GM11168 (cell line): ENCODE measurements around the gene MESP2.

Experiments
- in situ Hi-C: fragments of 300-500 bp; cut with MboI; formaldehyde crosslinking; loops from one replicate; pipeline ENCODE4 v1.12.0; 2022; ENCODE audit warnings: low sequenced_read_pairs; ENCODE audit not compliant: unreplicated experiment

MESP2 gene

GRCh38 chr15:89797678-89798201 is 21.6 kb downstream of the MESP2 start:
- in situ Hi-C loops = no loop called here

- in situ Hi-C loops = no loop called here
Observed at GRCh38 chr15:89799011-89799911, 23.1 kb downstream of the MESP2 start.

- in situ Hi-C loops = no loop called here
Observed at GRCh38 chr15:89799918-89800498, 23.9 kb downstream of the MESP2 start.

GRCh38 chr15:89801471-89802195 is 25.5 kb downstream of the MESP2 start:
- in situ Hi-C loops = no loop called here

- in situ Hi-C loops = no loop called here
Observed at GRCh38 chr15:89802231-89802928, 26.2 kb downstream of the MESP2 start.

GRCh38 chr15:89802986-89803824 is 27.1 kb downstream of the MESP2 start:
- in situ Hi-C loops = no loop called here

- in situ Hi-C loops = no loop called here
Observed at GRCh38 chr15:89803941-89804800, 28.0 kb downstream of the MESP2 start.

GRCh38 chr15:89805241-89806209 is 29.4 kb downstream of the MESP2 start:
- in situ Hi-C loops = no loop called here

GRCh38 chr15:89806210-89806558 is 30.1 kb downstream of the MESP2 start:
- in situ Hi-C loops = no loop called here

- in situ Hi-C loops = no loop called here
Observed at GRCh38 chr15:89806559-89807550, 30.7 kb downstream of the MESP2 start.

GRCh38 chr15:89807689-89808088 is 31.6 kb downstream of the MESP2 start:
- in situ Hi-C loops = no loop called here

- in situ Hi-C loops = no loop called here
Observed at GRCh38 chr15:89808160-89808870, 32.2 kb downstream of the MESP2 start.

- in situ Hi-C loops = no loop called here
Observed at GRCh38 chr15:89809093-89809786, 33.1 kb downstream of the MESP2 start.

- in situ Hi-C loops = no loop called here
Observed at GRCh38 chr15:89809787-89810148, 33.6 kb downstream of the MESP2 start.

GRCh38 chr15:89810837-89811236 is 34.7 kb downstream of the MESP2 start:
- in situ Hi-C loops = no loop called here
